Motor neuron (in vitro differentiated cells): ENCODE data around the gene SERPIND1. TPM values are rescaled to one million over a fixed set of nuclear protein-coding genes. Genes with fewer than 3 reads are reported as not detected.

ENCODE experiments used
- ATAC-seq, 8 experiments: fragments of 200-7000 bp; cut with Tn5 transposase; replicated peaks in 6 of 8; 2 replicates each; pipeline ENCODE4 v1.8.0; 2021; ENCODE audit warnings: mild to moderate bottlenecking in 8 of 8, moderate library complexity in 8 of 8
- H3K27ac ChIP-seq, 2 donors: fragments of 250-450 bp; sonication (Bioruptor Pico); 2 replicates each; pipeline ENCODE4 v1.9.0; 2021; ENCODE audit warnings: antibody characterized with exemption in 2 of 2, mild to moderate bottlenecking in 2 of 2, moderate library complexity in 1 of 2
- H3K4me1 ChIP-seq, 2 donors: fragments of 250-450 bp; sonication (Bioruptor Pico); replicated peaks in 1 of 2; 2 replicates each; pipeline ENCODE4 v1.6.1; 2021; ENCODE audit warnings: antibody characterized with exemption in 2 of 2, mild to moderate bottlenecking in 2 of 2, moderate library complexity in 1 of 2
- H3K4me3 ChIP-seq, 5 donors: fragments of 250-450 bp; sonication (Bioruptor Pico); 2 replicates each; pipeline ENCODE4 v1.9.0; 2021; ENCODE audit warnings: antibody characterized with exemption in 5 of 5, mild to moderate bottlenecking in 5 of 5, moderate library complexity in 4 of 5
- WGBS, 10 experiments: fragments of 450-650 bp; shearing (Covaris generic); methylation state at CpG; one replicate each; pipeline ENCODE4 v1.0.0; 2022; 5-methylcytosine and 5-hydroxymethylcytosine counted together
- in situ Hi-C, 9 experiments: fragments of 400-800 bp; cut with MboI; loops; one replicate each; pipeline ENCODE4 v1.15.0; 2021; ENCODE audit warnings: low sequenced_read_pairs in 9 of 9, low pct_unique_long_range_greater_than_20kb in 2 of 9; ENCODE audit not compliant: unreplicated experiment in 9 of 9
- total RNA-seq, 8 experiments: library from RNA; unstranded; fragments of 300-600 nt; gene quantifications; 2 replicates each; pipeline versions ENCODE4 v1.2.3 to v1.2.4, GENCODE V29; 2022

The SERPIND1 gene
- total RNA-seq, 8 experiments from 2014 or later = 0.17 to 1.8 (median 0.66) TPM

GRCh38 chr22:20750461-20751184 lies 23.3 kb upstream of the SERPIND1 start:
- peak in 6 of 8 experiments; percentile 32 to 96 (median 82) for ATAC-seq
- Histone ChIP-seq H3K27ac (peak overlapping the region in 1 of 2 donors; percentile 22), H3K4me3 (no peak overlapping the region), H3K4me1 (no peaks in the 10 kb centered on the region)
- WGBS, 10 experiments = 24 to 100% (median 93%) methylated on average over 2 to 4 of the region's 9 CpGs; no CpG with 5 or more reads in 4 of the 10 experiments
- in situ Hi-C loops = loop anchor here in 1 of 9 experiments (10.0 kb wide), 1 partner anchor 64 kb away; no protein-coding TSS in a partner anchor

GRCh38 chr22:20751185-20751851 lies 22.6 kb upstream of the SERPIND1 start:
- Histone ChIP-seq H3K4me1 (no peaks in the 10 kb centered on the region), H3K4me3 (no peak overlapping the region), H3K27ac (peak overlapping the region in 1 of 2 donors; percentile 22)
- WGBS, 10 experiments = 80 to 100% (median 96%) methylated on average over 1 to 12 of the region's 18 CpGs; no CpG with 5 or more reads in 6 of the 10 experiments
- in situ Hi-C loops = loop anchor here in 1 of 9 experiments (10.0 kb wide), 1 partner anchor 63 kb away; no protein-coding TSS in a partner anchor
- peak in 1 of 8 experiments; percentile 8 for ATAC-seq

GRCh38 chr22:20752104-20752741 lies 21.7 kb upstream of the SERPIND1 start:
- H3K4me3 ChIP-seq = no peak overlapping the region

DNA sequence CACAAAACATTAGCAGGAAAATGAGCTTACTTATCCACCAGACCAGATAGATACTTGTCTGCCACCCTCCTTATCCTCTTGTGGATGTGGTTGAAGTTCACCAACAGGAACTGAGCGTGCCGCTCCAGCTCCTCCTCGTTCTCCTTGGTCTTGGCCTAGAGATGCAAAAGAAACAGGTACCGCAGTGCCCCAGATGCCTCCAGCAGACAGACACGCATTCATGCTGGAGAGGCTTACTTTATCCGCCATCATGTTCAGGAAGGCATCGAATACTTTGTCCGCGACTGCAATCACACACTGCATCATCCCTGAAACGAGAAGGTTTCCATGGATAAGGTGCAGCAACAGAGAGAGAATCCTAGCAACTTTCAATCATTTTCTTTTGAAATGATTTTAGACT lies 21.0 kb upstream of the SERPIND1 start:
- in situ Hi-C loops = loop anchor here in 1 of 9 experiments (10.0 kb wide), 1 partner anchor 62 kb away; no protein-coding TSS in a partner anchor
- no peaks in the 10 kb centered on the region for H3K4me1 ChIP-seq
- ATAC-seq = no peak
- 90 to 100% (median 95%) methylated on average over 2 to 10 of the region's 10 CpGs; no CpG with 5 or more reads in 2 of the 10 experiments for WGBS, 10 experiments
- no peak overlapping the region for H3K4me3 ChIP-seq
- no peak overlapping the region for H3K27ac ChIP-seq

More at GRCh38 chr22:20752104-20752741, 21.7 kb upstream of the SERPIND1 start:
- ATAC-seq = no peak
- WGBS, 10 experiments = 80 to 92% methylated on average over 1 to 6 of the region's 7 CpGs; no CpG with 5 or more reads in 8 of the 10 experiments
- in situ Hi-C loops = loop anchor here in 1 of 9 experiments (10.0 kb wide), 1 partner anchor 63 kb away; no protein-coding TSS in a partner anchor
- H3K4me1 ChIP-seq = no peaks in the 10 kb centered on the region
- peak overlapping the region in 1 of 2 donors; percentile 43 for H3K27ac ChIP-seq

GRCh38 chr22:20756846-20757245 lies 17.1 kb upstream of the SERPIND1 start:
- in situ Hi-C loops = loop anchor here in 1 of 9 experiments (10.0 kb wide), 1 partner anchor 58 kb away; no protein-coding TSS in a partner anchor
- H3K4me1 ChIP-seq = no peaks in the 10 kb centered on the region
- no peak for ATAC-seq
- no peak overlapping the region for H3K4me3 ChIP-seq
- 93 to 100% (median 100%) methylated on average over 1 to 3 of the region's 3 CpGs; no CpG with 5 or more reads in 2 of the 10 experiments for WGBS, 10 experiments
- no peak overlapping the region for H3K27ac ChIP-seq

DNA sequence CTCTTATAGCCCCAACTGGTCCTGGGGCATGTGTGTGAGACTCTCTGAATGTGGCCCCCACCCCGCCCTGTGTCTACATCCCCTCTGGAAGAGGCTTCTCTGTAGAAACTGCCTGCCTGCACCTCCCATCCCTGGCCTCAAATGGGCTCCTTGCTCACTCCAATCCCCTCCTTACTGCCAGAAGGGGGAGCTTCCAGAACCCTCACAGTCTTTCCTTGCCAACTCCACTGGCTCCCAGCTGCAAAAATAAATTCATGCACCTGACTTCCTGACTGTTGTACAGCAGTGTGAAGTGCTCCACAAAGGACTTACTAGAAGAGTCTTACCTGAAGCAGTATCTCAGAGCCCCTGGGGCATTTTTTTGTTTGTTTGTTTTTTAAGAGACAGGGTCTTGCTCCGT lies 15.2 kb upstream of the SERPIND1 start:
- in situ Hi-C loops = loop anchor here in 1 of 9 experiments (10.0 kb wide), 1 partner anchor 56 kb away; no protein-coding TSS in a partner anchor
- Histone ChIP-seq H3K4me1 (no peaks in the 10 kb centered on the region), H3K27ac (no peak overlapping the region), H3K4me3 (no peak overlapping the region)
- WGBS, 10 experiments = 80 to 100% (median 100%) methylated on average over 1 of the region's 2 CpGs; no CpG with 5 or more reads in 7 of the 10 experiments
- ATAC-seq = peak in 1 of 8 experiments; percentile 19

DNA sequence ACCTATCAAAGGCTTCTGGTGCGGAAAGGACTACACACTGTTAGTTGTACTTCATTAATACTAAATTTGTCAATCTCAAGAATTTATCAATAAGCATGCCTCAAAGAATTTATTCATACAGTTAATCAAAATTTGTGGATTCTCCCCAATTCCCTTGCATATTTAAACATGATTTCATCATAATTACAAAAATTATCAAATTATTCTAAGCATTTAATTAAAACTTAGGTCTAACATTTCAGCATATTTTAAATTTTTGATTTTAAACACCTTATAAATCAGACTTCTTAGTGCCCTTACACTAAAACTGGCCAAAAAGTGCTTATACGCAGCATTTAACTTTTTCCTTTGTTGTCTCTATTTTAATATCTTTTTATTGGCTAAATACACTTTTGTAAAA lies 13.8 kb upstream of the SERPIND1 start:
- no peak for ATAC-seq
- in situ Hi-C loops = no loop called here
- Histone ChIP-seq H3K4me3 (no peak overlapping the region), H3K27ac (no peak overlapping the region), H3K4me1 (no peaks in the 10 kb centered on the region)
- WGBS, 10 experiments = 95 to 100% (median 100%) methylated on average over 1 to 2 of the region's 2 CpGs; no CpG with 5 or more reads in 2 of the 10 experiments

GRCh38 chr22:20761536-20761935 lies 12.4 kb upstream of the SERPIND1 start:
- in situ Hi-C loops = no loop called here
- 36 to 100% (median 85%) methylated on average over 1 to 2 of the region's 2 CpGs; no CpG with 5 or more reads in 4 of the 10 experiments for WGBS, 10 experiments
- no peak for ATAC-seq
- Histone ChIP-seq H3K4me1 (no peaks in the 10 kb centered on the region), H3K4me3 (no peak overlapping the region), H3K27ac (no peak overlapping the region)

GRCh38 chr22:20762233-20762796 lies 11.6 kb upstream of the SERPIND1 start:
- ATAC-seq = no peak
- in situ Hi-C loops = no loop called here
- Histone ChIP-seq H3K4me3 (no peak overlapping the region), H3K27ac (peak overlapping the region in 1 of 2 donors; percentile 23), H3K4me1 (no peaks in the 10 kb centered on the region)
- WGBS, 10 experiments = 80 to 100% (median 90%) methylated on average over 1 to 6 of the region's 7 CpGs; no CpG with 5 or more reads in 2 of the 10 experiments

DNA sequence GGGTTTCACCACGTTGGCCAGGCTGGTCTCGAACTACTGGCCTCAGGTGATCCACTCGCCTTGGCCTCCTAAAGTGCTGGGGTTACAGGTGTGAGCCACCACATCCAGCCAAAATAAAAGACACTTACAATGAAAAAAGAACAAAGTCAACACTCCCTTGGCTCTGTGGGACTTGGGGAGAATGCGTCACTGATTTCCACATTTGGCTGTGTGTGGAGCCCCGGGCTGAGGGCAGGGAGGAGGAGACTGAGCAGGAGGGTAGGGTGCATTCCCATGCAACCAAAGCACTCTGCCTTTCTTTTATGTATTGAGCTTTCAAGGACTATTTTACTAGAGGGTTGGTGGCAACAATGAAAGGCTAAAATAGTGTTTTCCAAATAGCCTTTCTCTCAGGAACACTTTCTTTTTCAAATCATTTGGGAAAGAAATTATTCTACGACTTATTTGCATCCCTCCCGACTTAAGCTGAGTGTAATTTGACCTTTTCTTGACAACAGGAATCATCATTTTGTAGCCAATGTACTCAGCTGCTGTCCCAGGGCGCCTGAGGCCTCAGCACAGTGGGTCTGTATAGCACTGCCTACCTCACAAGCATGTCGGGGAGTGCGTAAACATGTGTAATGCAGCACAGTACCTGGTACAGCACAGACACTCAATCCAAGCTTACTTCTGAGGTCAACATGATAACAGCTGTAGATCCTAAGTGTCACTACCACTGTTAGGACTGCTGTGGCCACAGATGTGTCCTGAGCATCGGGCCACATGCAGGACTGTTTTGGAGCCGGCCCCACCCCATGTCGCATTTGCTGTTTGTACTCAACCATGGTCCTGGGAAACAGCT lies 10.1 kb upstream of the SERPIND1 start:
- in situ Hi-C loops = no loop called here
- Histone ChIP-seq H3K4me3 (no peak overlapping the region), H3K4me1 (no peaks in the 10 kb centered on the region), H3K27ac (no peak overlapping the region)
- no peak for ATAC-seq
- WGBS, 10 experiments = 44 to 100% (median 76%) methylated on average over 1 to 7 of the region's 13 CpGs; no CpG with 5 or more reads in 2 of the 10 experiments

GRCh38 chr22:20764471-20764720 lies 9.5 kb upstream of the SERPIND1 start:
- in situ Hi-C loops = no loop called here

DNA sequence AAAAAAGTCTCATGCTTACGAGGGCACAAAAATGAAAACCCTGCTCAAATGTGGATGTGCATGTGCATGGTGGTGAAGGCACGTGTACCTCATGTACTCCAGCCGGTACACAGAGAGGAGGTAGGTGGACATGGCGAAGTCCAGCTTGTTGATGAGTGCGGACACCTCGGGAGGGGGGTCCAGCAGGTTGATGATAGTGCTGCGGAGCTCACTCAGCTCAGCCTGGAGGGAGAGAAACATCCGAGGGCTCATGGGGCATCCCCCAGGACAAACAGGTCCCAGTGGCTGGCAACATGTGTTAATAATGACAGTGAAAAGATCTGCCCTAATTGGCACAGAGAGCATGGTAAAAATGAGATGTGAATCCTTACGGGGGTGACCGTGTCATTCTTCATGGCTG lies 9.2 kb upstream of the SERPIND1 start:
- in situ Hi-C loops = no loop called here
- ATAC-seq = no peak
- Histone ChIP-seq H3K4me1 (no peaks in the 10 kb centered on the region), H3K27ac (no peak overlapping the region), H3K4me3 (no peak overlapping the region)
- 96 to 100% (median 100%) methylated on average over 1 to 10 of the region's 10 CpGs; no CpG with 5 or more reads in 3 of the 10 experiments for WGBS, 10 experiments

More at GRCh38 chr22:20764471-20764720, 9.5 kb upstream of the SERPIND1 start:
- Histone ChIP-seq H3K4me3 (no peak overlapping the region), H3K27ac (no peak overlapping the region), H3K4me1 (no peaks in the 10 kb centered on the region)
- WGBS, 10 experiments = 100% methylated on average over 1 to 6 of the region's 7 CpGs; no CpG with 5 or more reads in 7 of the 10 experiments
- no peak for ATAC-seq
